Endodermal cell (in vitro differentiated cells): ENCODE data around the gene NETO2. TPM values are rescaled to one million over a fixed set of nuclear protein-coding genes. Genes with fewer than 3 reads are reported as not detected.

ENCODE experiments used
- DNase-seq: peaks from one replicate; pipeline ENCODE4 v3.0.0-alpha.2; 2017
- H3K27ac ChIP-seq: 2 replicates; pipeline ENCODE4 v1.5.1; 2013; ENCODE audit warnings: mild to moderate bottlenecking, low read depth, low read length, moderate library complexity
- H3K27me3 ChIP-seq: 2 replicates; pipeline ENCODE4 v1.6.1; 2013; ENCODE audit warnings: mild to moderate bottlenecking, low read length, moderate library complexity; ENCODE audit not compliant: insufficient read depth, control insufficient read depth, poor library complexity, severe bottlenecking
- H3K36me3 ChIP-seq: 2 replicates; pipeline ENCODE4 v1.7.0; 2013; ENCODE audit warnings: mild to moderate bottlenecking, low read length, moderate library complexity; ENCODE audit not compliant: control insufficient read depth, insufficient read depth
- H3K4me1 ChIP-seq: one replicate; pipeline ENCODE4 v1.7.0; 2013; ENCODE audit warnings: low read length; ENCODE audit not compliant: control insufficient read depth, insufficient read depth
- H3K4me3 ChIP-seq: 2 replicates; pipeline ENCODE4 v1.5.1; 2013; ENCODE audit warnings: mild to moderate bottlenecking, low read length, moderate library complexity
- H3K9ac ChIP-seq: 2 replicates; pipeline ENCODE4 v1.6.1; 2013; ENCODE audit warnings: mild to moderate bottlenecking, low read length, moderate library complexity; ENCODE audit not compliant: poor library complexity, severe bottlenecking; ENCODE audit errors: extremely low read depth
- H3K9me3 ChIP-seq: 2 replicates; pipeline ENCODE4 v1.6.1; 2013; ENCODE audit warnings: mild to moderate bottlenecking, low read length, moderate library complexity; ENCODE audit not compliant: control insufficient read depth
- H3K27ac Mint-ChIP-seq: 2 replicates; pipeline ENCODE4 v1.8.0; 2020; ENCODE audit warnings: mixed read lengths
- H3K27me3 Mint-ChIP-seq: 2 replicates; pipeline ENCODE4 v1.8.0; 2021; ENCODE audit warnings: mild to moderate bottlenecking, mixed read lengths; ENCODE audit not compliant: insufficient read depth
- H3K36me3 Mint-ChIP-seq: 2 replicates; pipeline ENCODE4 v1.8.0; 2020; ENCODE audit warnings: low read depth, mixed read lengths
- H3K4me1 Mint-ChIP-seq: 2 replicates; pipeline ENCODE4 v1.8.0; 2020; ENCODE audit warnings: mixed read lengths
- H3K4me3 Mint-ChIP-seq: 2 replicates; pipeline ENCODE4 v1.8.0; 2020; ENCODE audit warnings: mild to moderate bottlenecking, moderate library complexity, mixed read lengths
- H3K9me3 Mint-ChIP-seq: 2 replicates; pipeline ENCODE4 v1.8.0; 2020; ENCODE audit warnings: mild to moderate bottlenecking, mixed read lengths
- WGBS, 2 experiments: methylation state at CpG; one replicate each; pipeline versions ENCODE4 v1.1.5 to v1.1.7; 2013; ENCODE audit warnings: missing lambda C conversion rate in 2 of 2, mixed read lengths in 1 of 2; ENCODE audit not compliant: insufficient coverage in 1 of 2, insufficient read length in 1 of 2; 5-methylcytosine and 5-hydroxymethylcytosine counted together
- total RNA-seq, 2 donors: library from RNA; stranded (reverse); fragmentation: NEBNext Ultra II Directional in 1 of 2; extraction: Animal tissue kit (Norgen Biotek cat#: 25700) in 1 of 2; gene quantifications; 2 replicates in 1 of 2; 3 replicates in 1 of 2; pipeline ENCODE4 v1.2.1, GENCODE V29; 2021
- TF ChIP-seq, protein P1 (sequence below): fragments of 200-600 bp; sonication (generic); conservative IDR thresholded peaks from 2 replicates; pipeline ENCODE4 v1.5.0; 2021; ENCODE audit warnings: antibody characterized with exemption, mild to moderate bottlenecking

NETO2 gene
- total RNA-seq, 2 donors from 2014 or later: 18.4 to 36.3 TPM

DNA sequence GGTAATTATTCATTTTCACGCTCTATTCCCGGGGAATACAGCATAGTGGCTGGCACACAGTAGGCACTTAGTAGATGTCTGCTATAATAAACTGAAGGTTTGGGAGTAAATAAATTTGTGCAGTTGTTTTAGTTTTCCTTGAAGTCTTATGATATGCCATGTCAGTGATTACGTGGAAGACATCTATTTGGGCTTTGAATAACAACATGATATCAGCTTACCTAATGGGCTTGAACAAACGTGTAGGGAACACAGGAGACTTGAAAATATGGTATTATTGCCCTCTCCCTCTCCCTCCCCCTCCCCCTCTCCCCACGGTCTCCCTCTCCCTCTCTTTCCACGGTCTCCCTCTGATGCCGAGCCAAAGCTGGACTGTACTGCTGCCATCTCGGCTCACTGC is 36.3 kb upstream of the NETO2 start:
- no peak overlapping the region for H3K9ac ChIP-seq
- Mint-ChIP-seq H3K27me3 (no peaks in the 10 kb centered on the region), H3K36me3 (peaks cover 31% of the 10 kb centered on the region), H3K9me3 (peaks cover 44% of the 10 kb centered on the region), H3K4me1 (no peaks in the 10 kb centered on the region), H3K4me3 (no peak overlapping the region), H3K27ac (no peak overlapping the region)
- H3K36me3 ChIP-seq: peaks cover 5% of the 10 kb centered on the region
- H3K27me3 ChIP-seq: no peaks in the 10 kb centered on the region
- no peak for DNase-seq
- H3K27ac ChIP-seq: no peak overlapping the region
- peaks cover 18% of the 10 kb centered on the region for H3K9me3 ChIP-seq
- TF ChIP-seq, protein P1, sequence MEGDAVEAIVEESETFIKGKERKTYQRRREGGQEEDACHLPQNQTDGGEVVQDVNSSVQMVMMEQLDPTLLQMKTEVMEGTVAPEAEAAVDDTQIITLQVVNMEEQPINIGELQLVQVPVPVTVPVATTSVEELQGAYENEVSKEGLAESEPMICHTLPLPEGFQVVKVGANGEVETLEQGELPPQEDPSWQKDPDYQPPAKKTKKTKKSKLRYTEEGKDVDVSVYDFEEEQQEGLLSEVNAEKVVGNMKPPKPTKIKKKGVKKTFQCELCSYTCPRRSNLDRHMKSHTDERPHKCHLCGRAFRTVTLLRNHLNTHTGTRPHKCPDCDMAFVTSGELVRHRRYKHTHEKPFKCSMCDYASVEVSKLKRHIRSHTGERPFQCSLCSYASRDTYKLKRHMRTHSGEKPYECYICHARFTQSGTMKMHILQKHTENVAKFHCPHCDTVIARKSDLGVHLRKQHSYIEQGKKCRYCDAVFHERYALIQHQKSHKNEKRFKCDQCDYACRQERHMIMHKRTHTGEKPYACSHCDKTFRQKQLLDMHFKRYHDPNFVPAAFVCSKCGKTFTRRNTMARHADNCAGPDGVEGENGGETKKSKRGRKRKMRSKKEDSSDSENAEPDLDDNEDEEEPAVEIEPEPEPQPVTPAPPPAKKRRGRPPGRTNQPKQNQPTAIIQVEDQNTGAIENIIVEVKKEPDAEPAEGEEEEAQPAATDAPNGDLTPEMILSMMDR: no peak
- no peak overlapping the region for H3K4me3 ChIP-seq
- WGBS, 2 experiments: 97 to 100% methylated on average over 2 to 8 of the region's 8 CpGs
- no peaks in the 10 kb centered on the region for H3K4me1 ChIP-seq

DNA sequence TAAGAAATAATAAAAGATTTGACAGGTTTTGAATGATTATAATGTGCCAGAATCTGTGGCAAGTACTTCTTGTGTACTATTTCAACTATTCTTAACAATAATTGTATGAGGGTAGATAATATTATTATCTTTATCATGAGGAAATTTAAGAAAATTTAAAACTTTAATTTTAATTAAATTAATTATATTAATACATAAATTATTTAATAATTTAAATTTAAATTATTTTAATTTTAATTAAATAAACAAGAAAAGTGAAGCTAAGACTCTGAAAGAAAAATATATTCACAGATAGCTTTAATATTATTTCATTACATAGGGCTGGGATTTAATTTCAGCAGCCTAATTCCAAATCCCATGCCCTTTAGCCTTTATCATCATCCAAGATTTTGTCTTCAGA is 31.4 kb upstream of the NETO2 start:
- TF ChIP-seq, protein P1: no peak
- peaks cover 6% of the 10 kb centered on the region for H3K36me3 Mint-ChIP-seq
- Histone ChIP-seq H3K36me3 (peaks cover 5% of the 10 kb centered on the region), H3K9ac (no peak overlapping the region), H3K27me3 (no peaks in the 10 kb centered on the region), H3K27ac (no peak overlapping the region), H3K4me3 (no peak overlapping the region), H3K9me3 (peaks cover 6% of the 10 kb centered on the region), H3K4me1 (no peaks in the 10 kb centered on the region)
- no peak overlapping the region for H3K27ac Mint-ChIP-seq
- DNase-seq: no peak
- H3K27me3 Mint-ChIP-seq: no peaks in the 10 kb centered on the region
- H3K9me3 Mint-ChIP-seq: peaks cover 9% of the 10 kb centered on the region
- no peak overlapping the region for H3K4me3 Mint-ChIP-seq
- no peaks in the 10 kb centered on the region for H3K4me1 Mint-ChIP-seq

DNA sequence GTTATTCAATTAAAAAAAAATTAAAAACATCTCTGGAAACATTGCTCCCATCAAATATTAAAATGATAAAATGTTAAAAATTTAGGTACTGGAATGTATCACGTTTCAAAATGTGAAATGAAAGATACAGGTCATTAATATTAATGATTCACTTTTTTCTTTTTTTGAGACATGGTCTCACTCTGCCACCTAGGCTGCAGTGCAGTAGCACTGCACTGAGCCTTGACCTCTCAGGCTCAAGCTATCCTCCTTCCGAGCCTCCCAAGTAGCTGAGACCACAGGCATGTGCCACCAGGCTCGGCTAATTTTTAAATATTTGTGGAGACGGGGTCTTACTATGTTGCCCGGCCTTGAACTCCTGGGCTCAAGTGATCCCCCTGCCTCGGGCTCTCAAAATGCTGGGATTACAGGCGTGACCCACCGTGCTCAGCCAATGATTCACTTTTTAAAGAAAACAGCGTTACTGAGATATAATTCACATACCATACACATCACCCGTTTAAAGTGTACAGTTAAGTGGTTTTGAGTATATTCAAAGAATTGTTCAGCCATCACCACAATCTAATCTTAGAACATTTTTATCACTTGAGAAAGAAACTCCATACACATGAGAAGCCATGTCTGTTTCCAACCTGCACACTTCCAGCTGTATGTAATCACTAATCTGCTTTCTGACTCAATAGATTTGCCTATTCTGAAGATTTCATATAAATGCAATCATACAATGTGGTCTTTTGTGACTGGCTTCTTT is 19.1 kb upstream of the NETO2 start:
- no peak overlapping the region for H3K27ac Mint-ChIP-seq
- no peak overlapping the region for H3K4me3 Mint-ChIP-seq
- no peaks in the 10 kb centered on the region for H3K9me3 ChIP-seq
- H3K4me1 ChIP-seq: no peaks in the 10 kb centered on the region
- H3K9me3 Mint-ChIP-seq: no peaks in the 10 kb centered on the region
- TF ChIP-seq, protein P1: peak; percentile 53
- DNase-seq: no peak
- H3K27ac ChIP-seq: no peak overlapping the region
- H3K4me3 ChIP-seq: no peak overlapping the region
- no peaks in the 10 kb centered on the region for H3K27me3 ChIP-seq
- H3K36me3 Mint-ChIP-seq: peaks cover 2% of the 10 kb centered on the region
- H3K4me1 Mint-ChIP-seq: no peaks in the 10 kb centered on the region
- no peaks in the 10 kb centered on the region for H3K27me3 Mint-ChIP-seq
- peaks cover 11% of the 10 kb centered on the region for H3K36me3 ChIP-seq
- 91 to 97% methylated on average over 8 to 9 of the region's 10 CpGs for WGBS, 2 experiments
- no peak overlapping the region for H3K9ac ChIP-seq
